Heart left ventricle (tissue), 13 donors: Measurements from ENCODE around the gene PRDX6.
"Not testable (repeated sequence)": the region's sequence is repeated elsewhere in the genome, so short reads cannot be mapped to it uniquely, and the experiment has no call there.

Source experiments
- POLR2A ChIP-seq, 2 donors: fragments of 450-650 bp; IDR thresholded peaks; one replicate each; pipeline ENCODE4 v1.6.1; 2017; ENCODE audit warnings: antibody characterized with exemption in 2 of 2, mild to moderate bottlenecking in 2 of 2, moderate library complexity in 2 of 2
- TF ChIP-seq, protein P1 (sequence below), 12 donors: fragments of 200-600 bp; sonication (generic) in 4 of 12; IDR thresholded peaks; one replicate each; pipeline versions ENCODE4 v1.5.0 to v1.8.0; 2018 to 2022; ENCODE audit warnings: antibody characterized with exemption in 12 of 12, mild to moderate bottlenecking in 5 of 12
- donor health status: ischemic (EF 13 %, LVEDD 7.1; RV severe dilation, severe dysfunction).
- donor health status: DM: no; HTN: yes; CAD: no.
- donor health status: DM: no; HTN: no; CAD: no.
- donor health status: ischemic (EF 25% LVEDD 6.9; RV normal size, moderate dysfunction).
- donor health status: ischemic (EF 25% LVEDD 5.7; RV mildly dilated, moderate dysfunction).
- donor health status: ischemic (EF 35%, LVEDD 5.7; RV mildly dilated, moderate dysfunction).
- donor health status: nonischemic (EF 11% LVEDD 7.7; RV severe dilation, severe dysfunction).
- donor health status: DM: yes; HTN: yes; CAD: no.
- donor health status: PGD.
- donor health status: ischemic (EF 29% LVEDD 5.4; RV normal size, mild dysfunction).
- donor health status: nonischemic (EF 23%, LVEDD 6.1; RV moderate dilation, normal function).

DNA sequence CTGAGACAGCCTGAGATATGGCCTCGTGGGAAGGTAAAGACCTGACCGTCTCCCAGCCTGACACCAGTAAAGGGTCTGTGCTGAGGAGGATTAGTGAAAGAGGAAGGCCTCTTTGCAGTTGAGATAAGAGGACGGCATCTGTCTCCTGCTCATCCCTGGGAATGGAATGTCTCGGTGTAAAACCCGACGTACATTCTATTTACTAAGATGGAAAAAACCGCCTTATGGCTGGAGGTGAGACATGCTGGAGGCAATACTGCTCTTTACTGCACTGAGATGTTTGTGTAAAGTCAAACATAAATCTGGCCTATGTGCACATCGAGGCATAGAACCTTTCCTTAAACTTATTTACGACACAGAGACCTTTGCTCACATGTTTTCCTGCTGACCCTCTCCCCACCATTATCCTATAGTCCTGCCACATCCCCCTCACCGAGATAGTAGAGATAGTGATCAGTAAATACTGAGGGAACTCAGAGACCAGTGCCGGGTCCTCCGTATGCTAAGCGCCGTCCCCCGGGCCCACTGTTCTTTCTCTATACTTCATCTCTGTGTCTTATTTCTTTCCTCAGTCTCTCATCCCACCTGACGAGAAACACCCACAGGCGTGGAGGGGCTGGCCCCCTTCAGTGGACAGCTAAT is 2.2 kb upstream of the PRDX6 start:
- TF ChIP-seq, protein P1, sequence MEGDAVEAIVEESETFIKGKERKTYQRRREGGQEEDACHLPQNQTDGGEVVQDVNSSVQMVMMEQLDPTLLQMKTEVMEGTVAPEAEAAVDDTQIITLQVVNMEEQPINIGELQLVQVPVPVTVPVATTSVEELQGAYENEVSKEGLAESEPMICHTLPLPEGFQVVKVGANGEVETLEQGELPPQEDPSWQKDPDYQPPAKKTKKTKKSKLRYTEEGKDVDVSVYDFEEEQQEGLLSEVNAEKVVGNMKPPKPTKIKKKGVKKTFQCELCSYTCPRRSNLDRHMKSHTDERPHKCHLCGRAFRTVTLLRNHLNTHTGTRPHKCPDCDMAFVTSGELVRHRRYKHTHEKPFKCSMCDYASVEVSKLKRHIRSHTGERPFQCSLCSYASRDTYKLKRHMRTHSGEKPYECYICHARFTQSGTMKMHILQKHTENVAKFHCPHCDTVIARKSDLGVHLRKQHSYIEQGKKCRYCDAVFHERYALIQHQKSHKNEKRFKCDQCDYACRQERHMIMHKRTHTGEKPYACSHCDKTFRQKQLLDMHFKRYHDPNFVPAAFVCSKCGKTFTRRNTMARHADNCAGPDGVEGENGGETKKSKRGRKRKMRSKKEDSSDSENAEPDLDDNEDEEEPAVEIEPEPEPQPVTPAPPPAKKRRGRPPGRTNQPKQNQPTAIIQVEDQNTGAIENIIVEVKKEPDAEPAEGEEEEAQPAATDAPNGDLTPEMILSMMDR (IDR thresholded peaks at IDR 0.05) = not testable (repeated sequence)
- TF ChIP-seq POLR2A (IDR thresholded peaks at IDR 0.05) = not testable (repeated sequence)
